ENCODE data around the gene NKX6-2.
"Not testable (repeated sequence)": the region's sequence is repeated elsewhere in the genome, so short reads cannot be mapped to it uniquely, and the experiment has no call there.

Gene NKX6-2

GRCh38 chr10:132755166-132755711 is 30.7 kb downstream of the NKX6-2 start:
- DNase-seq (ENCODE audit: low read depth in 2 of 2), result no peak

GRCh38 chr10:132754071-132754470 is 31.9 kb downstream of the NKX6-2 start:
- no peak for DNase-seq (ENCODE audit: low read depth in 2 of 2)

GRCh38 chr10:132753596-132753995 is 32.4 kb downstream of the NKX6-2 start:
- DNase-seq (ENCODE audit: low read depth in 2 of 2), result no peak

GRCh38 chr10:132752961-132753360 is 33.0 kb downstream of the NKX6-2 start:
- no peak for DNase-seq (ENCODE audit: low read depth in 2 of 2)

- DNase-seq (ENCODE audit: low read depth in 2 of 2), result no peak
Measured at GRCh38 chr10:132752378-132752777, 33.6 kb downstream of the NKX6-2 start.

- DNase-seq (ENCODE audit: low read depth in 2 of 2), result no peak
Measured at GRCh38 chr10:132750936-132751335, 35.0 kb downstream of the NKX6-2 start.

GRCh38 chr10:132749371-132749795 is 36.6 kb downstream of the NKX6-2 start:
- DNase-seq (ENCODE audit: low read depth in 2 of 2), result no peak

GRCh38 chr10:132748545-132749370 is 37.2 kb downstream of the NKX6-2 start:
- DNase-seq (ENCODE audit: low read depth in 2 of 2), result no peak

- no peak for DNase-seq (ENCODE audit: low read depth in 2 of 2)
Measured at GRCh38 chr10:132748135-132748534, 37.8 kb downstream of the NKX6-2 start.

GRCh38 chr10:132746801-132747625 is 38.9 kb downstream of the NKX6-2 start:
- DNase-seq (ENCODE audit: low read depth in 2 of 2), result no peak

- no peak for DNase-seq (ENCODE audit: low read depth in 2 of 2)
Measured at GRCh38 chr10:132746386-132746785, 39.6 kb downstream of the NKX6-2 start.

- no peak for DNase-seq (ENCODE audit: low read depth in 2 of 2)
Measured at GRCh38 chr10:132745971-132746370, 40.0 kb downstream of the NKX6-2 start.

GRCh38 chr10:132745511-132745910 is 40.4 kb downstream of the NKX6-2 start:
- no peak for DNase-seq (ENCODE audit: low read depth in 2 of 2)

GRCh38 chr10:132744839-132745238 is 41.1 kb downstream of the NKX6-2 start:
- no peak for DNase-seq (ENCODE audit: low read depth in 2 of 2)

GRCh38 chr10:132743925-132744490 is 41.9 kb downstream of the NKX6-2 start:
- DNase-seq (ENCODE audit: low read depth in 2 of 2), result no peak

GRCh38 chr10:132743196-132743924 is 42.6 kb downstream of the NKX6-2 start:
- not testable (repeated sequence) for DNase-seq (ENCODE audit: low read depth in 2 of 2)

- no peak for DNase-seq (ENCODE audit: low read depth in 2 of 2)
Measured at GRCh38 chr10:132742837-132743194, 43.1 kb downstream of the NKX6-2 start.

- DNase-seq (ENCODE audit: low read depth in 2 of 2), result no peak
Measured at GRCh38 chr10:132742167-132742836, 43.6 kb downstream of the NKX6-2 start.

- DNase-seq (ENCODE audit: low read depth in 2 of 2), result no peak
Measured at GRCh38 chr10:132740588-132740987, 45.4 kb downstream of the NKX6-2 start.

GRCh38 chr10:132739225-132739613 is 46.7 kb downstream of the NKX6-2 start:
- DNase-seq (ENCODE audit: low read depth in 2 of 2), result no peak
